Naive B cell (primary cell): ENCODE results near the gene SPEG. TPM values are rescaled to one million over a fixed set of nuclear protein-coding genes. Genes with fewer than 3 reads are reported as not detected.
A peak's percentile ranks its signal among the peaks of the same experiment; 100 is the strongest.

ENCODE experiments used
- ATAC-seq, 2 donors: fragments of 150-1000 bp; cut with Tn5 transposase; 2 replicates each; pipeline ENCODE4 v1.10.0; 2021; ENCODE audit warnings: low read depth in 2 of 2, mild to moderate bottlenecking in 2 of 2, moderate library complexity in 2 of 2
- DNase-seq: peaks from one replicate; pipeline ENCODE4 v3.0.0; 2022
- H3K27ac Mint-ChIP-seq, 6 donors: one replicate each; pipeline ENCODE4 v1.8.0; 2020 to 2022; ENCODE audit warnings: mild to moderate bottlenecking in 6 of 6, mixed read lengths in 6 of 6, moderate library complexity in 5 of 6, inconsistent platforms in 2 of 6
- H3K27me3 Mint-ChIP-seq, 3 donors: one replicate each; pipeline ENCODE4 v1.8.0; 2021 to 2022; ENCODE audit warnings: mixed read lengths in 3 of 3, mild to moderate bottlenecking in 1 of 3
- H3K36me3 Mint-ChIP-seq, 2 donors: one replicate each; pipeline ENCODE4 v1.8.0; 2020 to 2022; ENCODE audit warnings: mixed read lengths in 2 of 2, inconsistent platforms in 1 of 2, mild to moderate bottlenecking in 1 of 2
- H3K4me1 Mint-ChIP-seq, 3 donors: one replicate each; pipeline ENCODE4 v1.8.0; 2020 to 2022; ENCODE audit warnings: mixed read lengths in 3 of 3, inconsistent platforms in 1 of 3, mild to moderate bottlenecking in 1 of 3, moderate library complexity in 1 of 3
- H3K4me3 Mint-ChIP-seq, 8 donors: one replicate each; pipeline ENCODE4 v1.8.0; 2020 to 2022; ENCODE audit warnings: mild to moderate bottlenecking in 8 of 8, mixed read lengths in 8 of 8, moderate library complexity in 8 of 8, inconsistent platforms in 2 of 8
- H3K9me3 Mint-ChIP-seq, 7 donors: one replicate each; pipeline ENCODE4 v1.8.0; 2020 to 2022; ENCODE audit warnings: mixed read lengths in 7 of 7, mild to moderate bottlenecking in 5 of 7, inconsistent platforms in 2 of 7, moderate library complexity in 1 of 7
- polyA plus RNA-seq, 6 donors: library from polyadenylated mRNA; unstranded; fragments of 300-500 nt; fragmentation: Illumina TruSeq; gene quantifications; one replicate each; pipeline ENCODE4 v1.2.3, GENCODE V29; 2021; ENCODE audit warnings: low read depth in 6 of 6

SPEG gene
- polyA plus RNA-seq, 6 donors from 2014 or later: 0.18 TPM; not detected in 5

- ATAC-seq (peak; percentile 71 to 73), DNase-seq (peak; percentile 82)
- peaks cover 0 to 10% (median 0%) of the 10 kb centered on the region in 7 donors for H3K9me3 Mint-ChIP-seq
- peaks cover 41 to 86% (median 65%) of the 10 kb centered on the region in 3 donors for H3K27me3 Mint-ChIP-seq
- H3K4me1 Mint-ChIP-seq: peaks cover 17 to 28% (median 24%) of the 10 kb centered on the region in 3 donors
- H3K4me3 Mint-ChIP-seq: peak within 1 kb of the TSS; percentile 75 to 92 (median 84)
- peaks cover 0 to 7% of the 10 kb centered on the region in 2 donors for H3K36me3 Mint-ChIP-seq
- peak within 1 kb of the TSS in 5 of 6 donors; percentile 29 to 90 (median 85) for H3K27ac Mint-ChIP-seq
Observed at GRCh38 chr2:219543596-219544358, 109.1 kb downstream of the SPEG start, which contains the start of the genes CHPF and TMEM198. TSS of gene CHPF (minus strand) at chr2:219543809. CDS start at chr2:219543538, 271 bp downstream. TSS of gene TMEM198 (plus strand) at chr2:219544028. CDS start at chr2:219544728, 700 bp downstream.

GRCh38 chr2:219544567-219544966, 109.9 kb downstream of the SPEG start:
- Mint-ChIP-seq H3K4me1 (peaks cover 17 to 28% (median 24%) of the 10 kb centered on the region in 3 donors), H3K36me3 (peaks cover 0 to 7% of the 10 kb centered on the region in 2 donors), H3K27me3 (peaks cover 43 to 86% (median 65%) of the 10 kb centered on the region in 3 donors), H3K9me3 (peaks cover 0 to 10% (median 0%) of the 10 kb centered on the region in 7 donors), H3K27ac (peak overlapping the region in 2 of 6 donors; percentile 2 to 56), H3K4me3 (peak overlapping the region; percentile 75 to 89 (median 84))
- DNase-seq (no peak), ATAC-seq (no peak)

GRCh38 chr2:219545295-219545942, 110.8 kb downstream of the SPEG start:
- Mint-ChIP-seq H3K27me3 (peaks cover 43 to 87% (median 70%) of the 10 kb centered on the region in 3 donors), H3K4me1 (peaks cover 17 to 25% (median 24%) of the 10 kb centered on the region in 3 donors), H3K9me3 (peaks cover 0 to 10% (median 0%) of the 10 kb centered on the region in 7 donors), H3K4me3 (peak overlapping the region in 3 of 8 donors; percentile 44 to 79 (median 75)), H3K36me3 (peaks cover 0 to 7% of the 10 kb centered on the region in 2 donors), H3K27ac (peak overlapping the region in 1 of 6 donors; percentile 46)
- DNase-seq (no peak), ATAC-seq (no peak)

GRCh38 chr2:219545943-219546352, 111.3 kb downstream of the SPEG start:
- peaks cover 20 to 25% (median 24%) of the 10 kb centered on the region in 3 donors for H3K4me1 Mint-ChIP-seq
- peaks cover 43 to 87% (median 73%) of the 10 kb centered on the region in 3 donors for H3K27me3 Mint-ChIP-seq
- ATAC-seq (no peak), DNase-seq (no peak)
- H3K36me3 Mint-ChIP-seq: peaks cover 0 to 7% of the 10 kb centered on the region in 2 donors
- H3K4me3 Mint-ChIP-seq: peak overlapping the region in 4 of 8 donors; percentile 23 to 55 (median 44)
- peaks cover 0 to 10% (median 0%) of the 10 kb centered on the region in 7 donors for H3K9me3 Mint-ChIP-seq
- peak overlapping the region in 1 of 6 donors; percentile 18 for H3K27ac Mint-ChIP-seq

GRCh38 chr2:219547621-219548020, 113.0 kb downstream of the SPEG start:
- peaks cover 0 to 10% (median 0%) of the 10 kb centered on the region in 7 donors for H3K9me3 Mint-ChIP-seq
- no peak for ATAC-seq
- peaks cover 19 to 27% (median 26%) of the 10 kb centered on the region in 3 donors for H3K4me1 Mint-ChIP-seq
- peaks cover 36 to 83% (median 81%) of the 10 kb centered on the region in 3 donors for H3K27me3 Mint-ChIP-seq
- DNase-seq: no peak
- H3K27ac Mint-ChIP-seq: no peak overlapping the region
- H3K4me3 Mint-ChIP-seq: no peak overlapping the region
- peaks cover 0 to 7% of the 10 kb centered on the region in 2 donors for H3K36me3 Mint-ChIP-seq

Other genes starting within 250 kb of the SPEG start
- gene ZFAND2B, start 228.1 kb upstream of the SPEG start, polyA plus RNA-seq: 10 to 100 TPM; 50.7 to 77.7 (median 57.9) TPM
- gene ABCB6, start 215.9 kb upstream of the SPEG start, polyA plus RNA-seq: 1 to 10 TPM in 5 of 6 donors, not detected in 1; 2.1 to 6.4 (median 3.2) TPM
- 10 to 100 TPM; 12.6 to 25.4 (median 18.1) TPM for gene ATG9A, start 205.2 kb upstream of the SPEG start, polyA plus RNA-seq
- gene ANKZF1, start 205.0 kb upstream of the SPEG start, polyA plus RNA-seq: 10 to 100 TPM; 22.4 to 45.5 (median 25.4) TPM
- gene GLB1L, start 189.4 kb upstream of the SPEG start, polyA plus RNA-seq: 1 to 10 TPM in 2 of 6 donors, under 1 TPM in 3, not detected in 1; 0.24 to 1.5 (median 1.00) TPM
- 10 to 100 TPM; 14.7 to 28.3 (median 21.9) TPM for gene STK16, start 189.4 kb upstream of the SPEG start, polyA plus RNA-seq
- gene TUBA4B, start 181.6 kb upstream of the SPEG start, polyA plus RNA-seq: not detected
- gene TUBA4A, start 180.9 kb upstream of the SPEG start, polyA plus RNA-seq: 100 to 1,000 TPM; 129 to 165 (median 149) TPM
- 10 to 100 TPM in 1 of 6 donors, 1 to 10 TPM in 5; 1.1 to 12.9 (median 8.8) TPM for gene DNAJB2, start 155.5 kb upstream of the SPEG start, polyA plus RNA-seq
- under 1 TPM in 4 of 6 donors, not detected in 2; 0.29 to 0.80 (median 0.59) TPM for gene PTPRN, start 125.4 kb upstream of the SPEG start, polyA plus RNA-seq
- gene RESP18, start 102.1 kb upstream of the SPEG start, polyA plus RNA-seq: not detected
- 10 to 100 TPM; 49.4 to 78.6 (median 56.3) TPM for gene DNPEP, start 46.9 kb upstream of the SPEG start, polyA plus RNA-seq
- not detected for gene DES, start 16.5 kb upstream of the SPEG start, polyA plus RNA-seq
- gene GMPPA, start 64.0 kb downstream of the SPEG start, polyA plus RNA-seq: 10 to 100 TPM; 18.2 to 38.8 (median 22.9) TPM
- gene ASIC4, start 79.6 kb downstream of the SPEG start, polyA plus RNA-seq: not detected
- gene CHPF, start 109.0 kb downstream of the SPEG start, polyA plus RNA-seq: 1 to 10 TPM in 1 of 6 donors, under 1 TPM in 5; 0.17 to 5.0 (median 0.41) TPM
- gene TMEM198, start 109.2 kb downstream of the SPEG start, polyA plus RNA-seq: 1 to 10 TPM in 1 of 6 donors, not detected in 5; 1.2 TPM
- not detected for gene OBSL1, start 136.7 kb downstream of the SPEG start, polyA plus RNA-seq
- gene INHA, start 137.5 kb downstream of the SPEG start, polyA plus RNA-seq: not detected
- gene STK11IP, start 163.0 kb downstream of the SPEG start, polyA plus RNA-seq: 10 to 100 TPM; 11.5 to 16.0 (median 13.5) TPM
- not detected for gene SLC4A3, start 192.8 kb downstream of the SPEG start, polyA plus RNA-seq